Keratinocyte (primary cell): ENCODE data around the gene PLXDC1. TPM values are rescaled to one million over a fixed set of nuclear protein-coding genes. Genes with fewer than 3 reads are reported as not detected.

ENCODE experiments used
- DNase-seq: peaks from one replicate; pipeline ENCODE4 v3.0.0-alpha.2; 2011; ENCODE audit warnings: low read depth, missing footprints, low spot score
- FAIRE-seq: peaks from 2 replicates; lab custom pipeline; 2011; peaks lifted over from hg19 to GRCh38; lab: Jason Lieb, UNC
- H2AFZ ChIP-seq: 2 replicates; pipeline ENCODE4 v1.6.0; 2012; ENCODE audit warnings: low read length, control low read depth, inconsistent platforms; ENCODE audit not compliant: control insufficient read depth
- H3K27ac ChIP-seq: 2 replicates; pipeline ENCODE4 v1.5.1; 2011; ENCODE audit warnings: low read length; ENCODE audit not compliant: control insufficient read depth, insufficient read depth
- H3K27me3 ChIP-seq: 3 replicates; pipeline ENCODE4 v1.6.0; 2011; ENCODE audit warnings: low read length; ENCODE audit not compliant: control insufficient read depth, insufficient read depth; ENCODE audit errors: extremely low read depth
- H3K36me3 ChIP-seq, 2 experiments: 2 replicates in 1 of 2; 3 replicates in 1 of 2; pipeline ENCODE4 v1.5.1; 2011; ENCODE audit warnings: low read length in 2 of 2, mild to moderate bottlenecking in 1 of 2; ENCODE audit not compliant: control insufficient read depth in 2 of 2, insufficient read depth in 2 of 2; ENCODE audit errors: extremely low read depth in 1 of 2
- H3K4me1 ChIP-seq: 3 replicates; pipeline ENCODE4 v1.5.1; 2011; ENCODE audit warnings: low read length; ENCODE audit not compliant: control insufficient read depth, insufficient read depth; ENCODE audit errors: extremely low read depth
- H3K4me2 ChIP-seq: 3 replicates; pipeline ENCODE4 v1.6.0; 2011; ENCODE audit warnings: low read depth, low read length; ENCODE audit not compliant: control insufficient read depth, insufficient read depth; ENCODE audit errors: extremely low read depth
- H3K4me3 ChIP-seq, 3 experiments: fragments of 200-600 bp in 1 of 3; sonication (generic) in 1 of 3; 2 replicates in 2 of 3; 3 replicates in 1 of 3; pipeline ENCODE4 v1.5.1; 2011 to 2016; ENCODE audit warnings: low read length in 3 of 3, mild to moderate bottlenecking in 3 of 3, control low read depth in 2 of 3, inconsistent platforms in 1 of 3, low read depth in 1 of 3, mixed read lengths in 1 of 3, mixed run types in 1 of 3, moderate library complexity in 1 of 3; ENCODE audit not compliant: control insufficient read depth in 2 of 3, insufficient read depth in 2 of 3; ENCODE audit errors: extremely low read depth in 1 of 3
- H3K79me2 ChIP-seq: 2 replicates; pipeline ENCODE4 v1.6.0; 2012; ENCODE audit warnings: low read length; ENCODE audit not compliant: control insufficient read depth, insufficient read depth
- H3K9ac ChIP-seq: 3 replicates; pipeline ENCODE4 v1.6.0; 2011; ENCODE audit warnings: low read length; ENCODE audit not compliant: control insufficient read depth, insufficient read depth; ENCODE audit errors: extremely low read depth
- H3K9me1 ChIP-seq: 3 replicates; pipeline ENCODE4 v1.6.0; 2011; ENCODE audit warnings: low read length; ENCODE audit not compliant: control insufficient read depth, insufficient read depth; ENCODE audit errors: extremely low read depth
- H3K9me3 ChIP-seq: 2 replicates; pipeline ENCODE4 v1.5.1; 2012; ENCODE audit warnings: low read depth, low read length; ENCODE audit not compliant: control insufficient read depth
- H4K20me1 ChIP-seq: 3 replicates; pipeline ENCODE4 v1.6.0; 2011; ENCODE audit warnings: low read length; ENCODE audit not compliant: control insufficient read depth, insufficient read depth; ENCODE audit errors: extremely low read depth
- EZH2 ChIP-seq: IDR thresholded peaks from one replicate; pipeline ENCODE4 v1.6.1; 2012; ENCODE audit warnings: inconsistent platforms, mild to moderate bottlenecking, low read length, moderate library complexity
- dilution Hi-C: fragments of 300-500 bp; cut with MboI; formaldehyde crosslinking; loops from one replicate; pipeline ENCODE4 v1.7.0; 2020; ENCODE audit warnings: low sequenced_read_pairs; ENCODE audit not compliant: extremely low pct_ligation_motif_present
- polyA plus RNA-seq, 5 experiments: library from polyadenylated mRNA; depleted of rRNA in 3 of 5; stranded (reverse) in 3 of 5; stranded (forward) in 1 of 5; unstranded in 1 of 5; fragments of >200 nt; gene quantifications; 1 replicate in 1 of 5; 2 replicates in 3 of 5; 3 replicates in 1 of 5; pipeline versions ENCODE4 v1.2.1 to v1.2.3, GENCODE V29; 2011 to 2012; ENCODE audit warnings: missing spikeins in 2 of 5, low read depth in 1 of 5, low replicate concordance in 1 of 5
- TF ChIP-seq, protein P1 (sequence below), 3 experiments: IDR thresholded peaks in 1 of 3; conservative IDR thresholded peaks in 1 of 3; optimal IDR thresholded peaks in 1 of 3; 2 replicates in 2 of 3; 3 replicates in 1 of 3; pipeline versions ENCODE3 to v1.5.1; 2011; ENCODE audit warnings: low read length in 3 of 3, mild to moderate bottlenecking in 3 of 3, moderate library complexity in 2 of 3, control low read depth in 1 of 3, inconsistent platforms in 1 of 3; ENCODE audit not compliant: insufficient read depth in 2 of 3; ENCODE audit errors: extremely low read depth in 1 of 3

PLXDC1 gene
- polyA plus RNA-seq, 1 donor (not counting 4 experiments of a cell fraction or from before 2014, with no cell fraction given): 0.35 TPM

DNA sequence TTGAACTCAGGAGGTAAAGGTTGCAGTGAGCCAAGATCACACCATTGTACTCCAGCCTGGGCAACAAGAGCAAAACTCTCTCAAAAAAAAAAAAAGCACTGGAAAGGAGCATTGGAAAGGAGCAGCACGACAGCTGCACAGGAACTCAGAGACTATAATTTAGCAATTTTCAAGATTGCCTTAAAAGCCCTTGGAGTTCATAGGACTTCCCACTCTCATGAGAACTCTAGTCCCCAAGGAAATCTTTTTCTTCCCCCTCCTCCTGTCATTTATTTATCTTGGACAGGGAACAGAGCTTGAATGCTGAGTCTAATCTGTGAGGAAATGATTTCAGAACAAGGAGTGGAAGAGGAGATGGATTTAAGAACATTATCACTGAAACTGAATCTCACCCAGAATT is 69.0 kb downstream of the PLXDC1 start:
- no peak overlapping the region for H3K9ac ChIP-seq
- H3K4me3 ChIP-seq: no peak overlapping the region
- FAIRE-seq (no peak), DNase-seq (no peak)
- no peaks in the 10 kb centered on the region for H3K36me3 ChIP-seq
- H3K9me3 ChIP-seq: no peaks in the 10 kb centered on the region
- no peaks in the 10 kb centered on the region for H3K9me1 ChIP-seq
- dilution Hi-C loops: no loop called here
- no peak overlapping the region for H3K4me2 ChIP-seq
- no peak overlapping the region for H2AFZ ChIP-seq
- H3K4me1 ChIP-seq: no peaks in the 10 kb centered on the region
- TF ChIP-seq EZH2: no peak
- TF ChIP-seq, protein P1, sequence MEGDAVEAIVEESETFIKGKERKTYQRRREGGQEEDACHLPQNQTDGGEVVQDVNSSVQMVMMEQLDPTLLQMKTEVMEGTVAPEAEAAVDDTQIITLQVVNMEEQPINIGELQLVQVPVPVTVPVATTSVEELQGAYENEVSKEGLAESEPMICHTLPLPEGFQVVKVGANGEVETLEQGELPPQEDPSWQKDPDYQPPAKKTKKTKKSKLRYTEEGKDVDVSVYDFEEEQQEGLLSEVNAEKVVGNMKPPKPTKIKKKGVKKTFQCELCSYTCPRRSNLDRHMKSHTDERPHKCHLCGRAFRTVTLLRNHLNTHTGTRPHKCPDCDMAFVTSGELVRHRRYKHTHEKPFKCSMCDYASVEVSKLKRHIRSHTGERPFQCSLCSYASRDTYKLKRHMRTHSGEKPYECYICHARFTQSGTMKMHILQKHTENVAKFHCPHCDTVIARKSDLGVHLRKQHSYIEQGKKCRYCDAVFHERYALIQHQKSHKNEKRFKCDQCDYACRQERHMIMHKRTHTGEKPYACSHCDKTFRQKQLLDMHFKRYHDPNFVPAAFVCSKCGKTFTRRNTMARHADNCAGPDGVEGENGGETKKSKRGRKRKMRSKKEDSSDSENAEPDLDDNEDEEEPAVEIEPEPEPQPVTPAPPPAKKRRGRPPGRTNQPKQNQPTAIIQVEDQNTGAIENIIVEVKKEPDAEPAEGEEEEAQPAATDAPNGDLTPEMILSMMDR (optimal IDR thresholded peaks at IDR 0.05 in 1 of 3, IDR thresholded peaks at IDR 0.05 in 1 of 3, conservative IDR thresholded peaks at IDR 0.05 in 1 of 3; ENCODE audit: extremely low read depth in 1 of 3, insufficient read depth in 2 of 3, low read length in 3 of 3): no peak
- no peaks in the 10 kb centered on the region for H4K20me1 ChIP-seq
- H3K27ac ChIP-seq: no peak overlapping the region
- no peaks in the 10 kb centered on the region for H3K79me2 ChIP-seq
- H3K27me3 ChIP-seq: peaks cover 19% of the 10 kb centered on the region

- Histone ChIP-seq H3K36me3 (no peaks in the 10 kb centered on the region), H3K27ac (no peak overlapping the region), H3K4me1 (no peaks in the 10 kb centered on the region), H3K9me1 (no peaks in the 10 kb centered on the region), H2AFZ (no peak overlapping the region), H3K27me3 (peaks cover 19% of the 10 kb centered on the region), H3K79me2 (no peaks in the 10 kb centered on the region), H4K20me1 (no peaks in the 10 kb centered on the region), H3K9ac (no peak overlapping the region), H3K4me3 (no peak overlapping the region), H3K9me3 (no peaks in the 10 kb centered on the region), H3K4me2 (no peak overlapping the region)
- dilution Hi-C loops: no loop called here
- no peak for FAIRE-seq
- no peak for DNase-seq
- TF ChIP-seq, protein P1 (optimal IDR thresholded peaks at IDR 0.05 in 1 of 3, IDR thresholded peaks at IDR 0.05 in 1 of 3, conservative IDR thresholded peaks at IDR 0.05 in 1 of 3; ENCODE audit: extremely low read depth in 1 of 3, insufficient read depth in 2 of 3, low read length in 3 of 3): no peak
- TF ChIP-seq EZH2: no peak
Observed at GRCh38 chr17:39081851-39082250, 69.6 kb downstream of the PLXDC1 start.
